H1 (cell line): ENCODE results near the gene SYF2. TPM values are rescaled to one million over a fixed set of nuclear protein-coding genes. Genes with fewer than 3 reads are reported as not detected.

ENCODE experiments used
- KDM4A ChIP-seq: IDR thresholded peaks from one replicate; pipeline ENCODE4 v1.7.1; 2012; ENCODE audit warnings: low read depth, mild to moderate bottlenecking, moderate library complexity, low read length, inconsistent platforms; ENCODE audit not compliant: severe bottlenecking
- KDM5A ChIP-seq: fragments of 200-600 bp; IDR thresholded peaks from 2 replicates; pipeline ENCODE4 v1.7.1; 2012; ENCODE audit warnings: mild to moderate bottlenecking, low read length, inconsistent platforms, mixed read lengths
- SAP30 ChIP-seq: fragments of 300-600 bp; sonication (generic); IDR thresholded peaks from 2 replicates; pipeline ENCODE4 v1.7.1; 2012; ENCODE audit warnings: low read length, moderate library complexity, mild to moderate bottlenecking, inconsistent platforms; ENCODE audit not compliant: insufficient read depth, insufficient replicate concordance
- SP4 ChIP-seq: IDR thresholded peaks from 2 replicates; pipeline ENCODE4 v1.6.1; 2012; ENCODE audit warnings: low read length, inconsistent platforms
- SRF ChIP-seq: IDR thresholded peaks from 2 replicates; pipeline ENCODE4 v1.6.1; 2011; ENCODE audit warnings: mild to moderate bottlenecking, low read depth, low read length, moderate library complexity
- TBP ChIP-seq: IDR thresholded peaks from 2 replicates; pipeline ENCODE4 v1.6.1; 2011; ENCODE audit warnings: low read depth, low read length, improper control_type of control experiment
- YY1 ChIP-seq: IDR thresholded peaks from 2 replicates; pipeline ENCODE4 v1.6.1; 2011; ENCODE audit warnings: low read depth, mild to moderate bottlenecking, low read length
- polyA plus RNA-seq, 7 experiments: library from polyadenylated mRNA; depleted of rRNA in 3 of 7; stranded (reverse) in 5 of 7; unstranded in 2 of 7; fragments of >200 nt in 5 of 7; fragments of 200-250 nt in 2 of 7; gene quantifications; 1 replicate in 5 of 7; 2 replicates in 1 of 7; 4 replicates in 1 of 7; pipeline versions ENCODE4 v1.2.1 to v1.2.3, GENCODE V29; 2011 to 2013; ENCODE audit warnings: missing spikeins in 2 of 7, mixed read lengths in 2 of 7
- total RNA-seq: library from RNA; stranded (reverse); fragmentation: NEBNext Ultra II Directional; extraction: Animal tissue kit (Norgen Biotek cat#: 25700); gene quantifications from 2 replicates; pipeline ENCODE4 v1.2.1, GENCODE V29; 2021
- TF ChIP-seq, protein P1 (sequence below): fragments of 300-600 bp; sonication (generic); IDR thresholded peaks from 2 replicates; pipeline ENCODE4 v1.7.1; 2012; ENCODE audit warnings: low read length, moderate library complexity, mild to moderate bottlenecking, inconsistent platforms; ENCODE audit not compliant: insufficient replicate concordance
- TF ChIP-seq, protein P2 (sequence below): IDR thresholded peaks from 2 replicates; pipeline ENCODE4 v1.6.1; 2012; ENCODE audit warnings: inconsistent platforms

Gene SYF2
- total and polyA plus RNA-seq, 2 of the 8 experiments (the other 6 are each of a cell fraction or from before 2014, with no cell fraction given) = 7.5 to 33.0 TPM

DNA sequence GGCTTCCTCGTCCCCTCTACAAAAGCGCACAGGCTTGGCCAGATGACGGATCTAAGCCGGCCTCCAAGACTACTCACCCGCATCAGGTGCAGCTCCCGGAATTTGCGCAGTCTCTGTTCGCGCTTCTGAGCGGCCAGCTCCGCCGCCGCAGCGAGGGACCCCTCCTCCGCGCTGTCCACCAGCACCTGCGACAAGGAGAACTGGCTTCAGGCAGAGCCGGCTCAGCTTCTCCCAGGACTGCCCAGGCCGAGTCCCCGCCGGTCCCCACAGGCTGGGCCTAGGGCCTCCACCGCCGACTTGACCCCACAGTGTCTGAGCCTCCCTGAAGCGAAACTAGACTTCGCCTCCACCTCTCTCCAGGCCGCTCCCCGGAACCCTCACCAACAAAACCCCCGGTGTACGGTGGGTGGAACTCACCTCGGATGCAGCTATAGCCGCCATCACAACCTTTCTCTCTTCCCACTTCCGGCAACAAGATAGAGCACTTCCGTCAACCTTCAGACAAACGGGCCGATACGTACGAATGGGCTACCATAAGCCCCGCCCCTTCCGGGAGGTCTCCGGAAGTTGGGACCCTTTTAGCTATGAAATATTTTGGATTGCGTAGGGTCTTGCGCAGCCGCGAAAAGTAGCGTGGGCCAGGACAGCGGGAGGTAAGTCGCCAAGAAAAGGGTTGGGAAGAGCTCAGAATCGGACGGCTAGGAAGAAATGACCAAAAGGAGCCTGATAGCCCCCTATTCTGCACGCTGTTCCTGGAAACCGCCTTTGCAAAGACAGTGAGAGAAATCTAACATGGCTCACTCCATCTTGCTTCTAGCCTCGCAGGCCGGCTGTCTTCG is at the start of gene SYF2 (continued):
- TF ChIP-seq, protein P1, sequence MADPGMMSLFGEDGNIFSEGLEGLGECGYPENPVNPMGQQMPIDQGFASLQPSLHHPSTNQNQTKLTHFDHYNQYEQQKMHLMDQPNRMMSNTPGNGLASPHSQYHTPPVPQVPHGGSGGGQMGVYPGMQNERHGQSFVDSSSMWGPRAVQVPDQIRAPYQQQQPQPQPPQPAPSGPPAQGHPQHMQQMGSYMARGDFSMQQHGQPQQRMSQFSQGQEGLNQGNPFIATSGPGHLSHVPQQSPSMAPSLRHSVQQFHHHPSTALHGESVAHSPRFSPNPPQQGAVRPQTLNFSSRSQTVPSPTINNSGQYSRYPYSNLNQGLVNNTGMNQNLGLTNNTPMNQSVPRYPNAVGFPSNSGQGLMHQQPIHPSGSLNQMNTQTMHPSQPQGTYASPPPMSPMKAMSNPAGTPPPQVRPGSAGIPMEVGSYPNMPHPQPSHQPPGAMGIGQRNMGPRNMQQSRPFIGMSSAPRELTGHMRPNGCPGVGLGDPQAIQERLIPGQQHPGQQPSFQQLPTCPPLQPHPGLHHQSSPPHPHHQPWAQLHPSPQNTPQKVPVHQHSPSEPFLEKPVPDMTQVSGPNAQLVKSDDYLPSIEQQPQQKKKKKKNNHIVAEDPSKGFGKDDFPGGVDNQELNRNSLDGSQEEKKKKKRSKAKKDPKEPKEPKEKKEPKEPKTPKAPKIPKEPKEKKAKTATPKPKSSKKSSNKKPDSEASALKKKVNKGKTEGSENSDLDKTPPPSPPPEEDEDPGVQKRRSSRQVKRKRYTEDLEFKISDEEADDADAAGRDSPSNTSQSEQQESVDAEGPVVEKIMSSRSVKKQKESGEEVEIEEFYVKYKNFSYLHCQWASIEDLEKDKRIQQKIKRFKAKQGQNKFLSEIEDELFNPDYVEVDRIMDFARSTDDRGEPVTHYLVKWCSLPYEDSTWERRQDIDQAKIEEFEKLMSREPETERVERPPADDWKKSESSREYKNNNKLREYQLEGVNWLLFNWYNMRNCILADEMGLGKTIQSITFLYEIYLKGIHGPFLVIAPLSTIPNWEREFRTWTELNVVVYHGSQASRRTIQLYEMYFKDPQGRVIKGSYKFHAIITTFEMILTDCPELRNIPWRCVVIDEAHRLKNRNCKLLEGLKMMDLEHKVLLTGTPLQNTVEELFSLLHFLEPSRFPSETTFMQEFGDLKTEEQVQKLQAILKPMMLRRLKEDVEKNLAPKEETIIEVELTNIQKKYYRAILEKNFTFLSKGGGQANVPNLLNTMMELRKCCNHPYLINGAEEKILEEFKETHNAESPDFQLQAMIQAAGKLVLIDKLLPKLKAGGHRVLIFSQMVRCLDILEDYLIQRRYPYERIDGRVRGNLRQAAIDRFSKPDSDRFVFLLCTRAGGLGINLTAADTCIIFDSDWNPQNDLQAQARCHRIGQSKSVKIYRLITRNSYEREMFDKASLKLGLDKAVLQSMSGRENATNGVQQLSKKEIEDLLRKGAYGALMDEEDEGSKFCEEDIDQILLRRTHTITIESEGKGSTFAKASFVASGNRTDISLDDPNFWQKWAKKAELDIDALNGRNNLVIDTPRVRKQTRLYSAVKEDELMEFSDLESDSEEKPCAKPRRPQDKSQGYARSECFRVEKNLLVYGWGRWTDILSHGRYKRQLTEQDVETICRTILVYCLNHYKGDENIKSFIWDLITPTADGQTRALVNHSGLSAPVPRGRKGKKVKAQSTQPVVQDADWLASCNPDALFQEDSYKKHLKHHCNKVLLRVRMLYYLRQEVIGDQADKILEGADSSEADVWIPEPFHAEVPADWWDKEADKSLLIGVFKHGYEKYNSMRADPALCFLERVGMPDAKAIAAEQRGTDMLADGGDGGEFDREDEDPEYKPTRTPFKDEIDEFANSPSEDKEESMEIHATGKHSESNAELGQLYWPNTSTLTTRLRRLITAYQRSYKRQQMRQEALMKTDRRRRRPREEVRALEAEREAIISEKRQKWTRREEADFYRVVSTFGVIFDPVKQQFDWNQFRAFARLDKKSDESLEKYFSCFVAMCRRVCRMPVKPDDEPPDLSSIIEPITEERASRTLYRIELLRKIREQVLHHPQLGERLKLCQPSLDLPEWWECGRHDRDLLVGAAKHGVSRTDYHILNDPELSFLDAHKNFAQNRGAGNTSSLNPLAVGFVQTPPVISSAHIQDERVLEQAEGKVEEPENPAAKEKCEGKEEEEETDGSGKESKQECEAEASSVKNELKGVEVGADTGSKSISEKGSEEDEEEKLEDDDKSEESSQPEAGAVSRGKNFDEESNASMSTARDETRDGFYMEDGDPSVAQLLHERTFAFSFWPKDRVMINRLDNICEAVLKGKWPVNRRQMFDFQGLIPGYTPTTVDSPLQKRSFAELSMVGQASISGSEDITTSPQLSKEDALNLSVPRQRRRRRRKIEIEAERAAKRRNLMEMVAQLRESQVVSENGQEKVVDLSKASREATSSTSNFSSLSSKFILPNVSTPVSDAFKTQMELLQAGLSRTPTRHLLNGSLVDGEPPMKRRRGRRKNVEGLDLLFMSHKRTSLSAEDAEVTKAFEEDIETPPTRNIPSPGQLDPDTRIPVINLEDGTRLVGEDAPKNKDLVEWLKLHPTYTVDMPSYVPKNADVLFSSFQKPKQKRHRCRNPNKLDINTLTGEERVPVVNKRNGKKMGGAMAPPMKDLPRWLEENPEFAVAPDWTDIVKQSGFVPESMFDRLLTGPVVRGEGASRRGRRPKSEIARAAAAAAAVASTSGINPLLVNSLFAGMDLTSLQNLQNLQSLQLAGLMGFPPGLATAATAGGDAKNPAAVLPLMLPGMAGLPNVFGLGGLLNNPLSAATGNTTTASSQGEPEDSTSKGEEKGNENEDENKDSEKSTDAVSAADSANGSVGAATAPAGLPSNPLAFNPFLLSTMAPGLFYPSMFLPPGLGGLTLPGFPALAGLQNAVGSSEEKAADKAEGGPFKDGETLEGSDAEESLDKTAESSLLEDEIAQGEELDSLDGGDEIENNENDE = no peak
- 0 out of 2 replicates have a peak, but pooled peaks have one; percentile 11 for TF ChIP-seq SRF
- TF ChIP-seq KDM5A = peak; percentile 97
- no peak for TF ChIP-seq SP4
- peak; percentile 88 for TF ChIP-seq TBP
- TF ChIP-seq SAP30 = peak; percentile 52
- TF ChIP-seq, protein P2, sequence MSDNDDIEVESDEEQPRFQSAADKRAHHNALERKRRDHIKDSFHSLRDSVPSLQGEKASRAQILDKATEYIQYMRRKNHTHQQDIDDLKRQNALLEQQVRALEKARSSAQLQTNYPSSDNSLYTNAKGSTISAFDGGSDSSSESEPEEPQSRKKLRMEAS = peak; percentile 34; the same call in 1 of the 2 replicates
- TF ChIP-seq KDM4A = peak; percentile 32
- peak; percentile 90 for TF ChIP-seq YY1
